Neural cell (in vitro differentiated cells): ENCODE results near the gene RYR3. TPM values are rescaled to one million over a fixed set of nuclear protein-coding genes. Genes with fewer than 3 reads are reported as not detected.

Experiments
- H2AFZ ChIP-seq: fragments of 200-600, 300-800 bp; sonication (generic), shearing (Covaris generic); 2 replicates; pipeline ENCODE4 v1.6.0; 2014; ENCODE audit warnings: low read depth, mild to moderate bottlenecking, antibody characterized with exemption, low read length, moderate library complexity
- H3F3A ChIP-seq: fragments of 200-600 bp; shearing (Covaris generic); 2 replicates; pipeline ENCODE4 v1.6.1; 2016; ENCODE audit warnings: mild to moderate bottlenecking, moderate library complexity, mixed read lengths, antibody characterized with exemption, low read length; ENCODE audit not compliant: insufficient read depth, poor library complexity, severe bottlenecking
- H3K27ac ChIP-seq: fragments of 200-600, 300-800 bp; sonication (generic), shearing (Covaris generic); 2 replicates; pipeline ENCODE4 v1.5.1; 2014; ENCODE audit warnings: mild to moderate bottlenecking, low read length, moderate library complexity
- H3K27me3 ChIP-seq: fragments of 300-800, 200-600 bp; sonication (generic), shearing (Covaris generic); 2 replicates; pipeline ENCODE4 v1.6.0; 2014; ENCODE audit warnings: mild to moderate bottlenecking, low read depth, low read length, moderate library complexity; ENCODE audit not compliant: insufficient read depth
- H3K36me3 ChIP-seq: fragments of 300-800, 200-600 bp; sonication (generic), shearing (Covaris generic); 2 replicates; pipeline ENCODE4 v1.5.1; 2014; ENCODE audit warnings: mild to moderate bottlenecking, antibody characterized with exemption, low read length, moderate library complexity; ENCODE audit not compliant: insufficient read depth
- H3K4me2 ChIP-seq: fragments of 300-800, 200-600 bp; sonication (generic), shearing (Covaris generic); 2 replicates; pipeline ENCODE4 v1.6.0; 2014; ENCODE audit warnings: mild to moderate bottlenecking, low read length
- H3K4me3 ChIP-seq: fragments of 300-800, 200-600 bp; sonication (generic), shearing (Covaris generic); 2 replicates; pipeline ENCODE4 v1.5.1; 2014; ENCODE audit warnings: mild to moderate bottlenecking, low read length, moderate library complexity
- H3K79me2 ChIP-seq: fragments of 200-600 bp; shearing (Covaris generic); replicated peaks from 2 replicates; pipeline ENCODE4 v1.6.0; 2014; ENCODE audit warnings: mild to moderate bottlenecking, low read length, moderate library complexity; ENCODE audit not compliant: insufficient read depth
- H3K9ac ChIP-seq: fragments of 300-800, 200-600 bp; sonication (generic), shearing (Covaris generic); 2 replicates; pipeline ENCODE4 v1.6.1; 2016; ENCODE audit warnings: mild to moderate bottlenecking, low read length, mixed read lengths
- H3K9me2 ChIP-seq: fragments of 200-600 bp; shearing (Covaris generic); 2 replicates; pipeline ENCODE4 v1.6.1; 2016; ENCODE audit warnings: mild to moderate bottlenecking, low read length, mixed read lengths; ENCODE audit not compliant: insufficient read depth
- H3K9me3 ChIP-seq: fragments of 200-600, 300-800 bp; sonication (generic), shearing (Covaris generic); 2 replicates; pipeline ENCODE4 v1.6.1; 2016; ENCODE audit warnings: mild to moderate bottlenecking, mixed run types, low read length, moderate library complexity, mixed read lengths
- H4K20me1 ChIP-seq: fragments of 200-600 bp; shearing (Covaris generic); 2 replicates; pipeline ENCODE4 v1.6.1; 2016; ENCODE audit warnings: mild to moderate bottlenecking, mixed run types; ENCODE audit not compliant: insufficient read depth
- EP300 ChIP-seq: fragments of 450-650 bp; conservative IDR thresholded peaks from 2 replicates; pipeline ENCODE4 v1.6.1; 2014; ENCODE audit warnings: antibody characterized with exemption, mild to moderate bottlenecking, moderate library complexity; ENCODE audit not compliant: poor library complexity, severe bottlenecking
- EZH2 ChIP-seq: fragments of 200-600, 300-800 bp; shearing (Covaris generic), sonication (generic); IDR thresholded peaks from 2 replicates; pipeline ENCODE4 v1.6.1; 2014; ENCODE audit warnings: antibody characterized with exemption, low read length, borderline replicate concordance, mild to moderate bottlenecking; ENCODE audit not compliant: insufficient read depth, poor library complexity, severe bottlenecking
- MXI1 ChIP-seq: fragments of 450-650 bp; conservative IDR thresholded peaks from 2 replicates; pipeline ENCODE4 v1.6.1; 2014; ENCODE audit warnings: antibody characterized with exemption, mild to moderate bottlenecking; ENCODE audit not compliant: poor library complexity, severe bottlenecking
- POLR2AphosphoS5 ChIP-seq: IDR thresholded peaks from 2 replicates; pipeline ENCODE4 v1.6.1; 2012
- RAD21 ChIP-seq: fragments of 450-650 bp; conservative IDR thresholded peaks from 2 replicates; pipeline ENCODE4 v1.6.1; 2014; ENCODE audit warnings: antibody characterized with exemption, mild to moderate bottlenecking, moderate library complexity
- SMC3 ChIP-seq: fragments of 450-650 bp; conservative IDR thresholded peaks from 2 replicates; pipeline ENCODE4 v1.6.1; 2014; ENCODE audit warnings: antibody characterized with exemption, mild to moderate bottlenecking, moderate library complexity; ENCODE audit not compliant: poor library complexity
- TAF1 ChIP-seq: IDR thresholded peaks from 2 replicates; pipeline ENCODE4 v1.6.1; 2012; ENCODE audit warnings: low read depth
- polyA plus RNA-seq: library from polyadenylated mRNA; depleted of rRNA; stranded (reverse); fragments of >200 nt; gene quantifications from 2 replicates; pipeline ENCODE4 v1.2.3, GENCODE V29; 2014
- TF ChIP-seq, protein P1 (sequence below): IDR thresholded peaks from 2 replicates; pipeline ENCODE4 v1.6.1; 2012; ENCODE audit warnings: borderline replicate concordance
- TF ChIP-seq, protein P2 (sequence below): fragments of 450-650 bp; IDR thresholded peaks from 2 replicates; pipeline ENCODE4 v1.5.1; 2014; ENCODE audit warnings: antibody characterized with exemption, mild to moderate bottlenecking, moderate library complexity; ENCODE audit not compliant: poor library complexity, severe bottlenecking

The RYR3 gene
- polyA plus RNA-seq, 1 donor from 2014 or later, result 12.6 TPM

DNA sequence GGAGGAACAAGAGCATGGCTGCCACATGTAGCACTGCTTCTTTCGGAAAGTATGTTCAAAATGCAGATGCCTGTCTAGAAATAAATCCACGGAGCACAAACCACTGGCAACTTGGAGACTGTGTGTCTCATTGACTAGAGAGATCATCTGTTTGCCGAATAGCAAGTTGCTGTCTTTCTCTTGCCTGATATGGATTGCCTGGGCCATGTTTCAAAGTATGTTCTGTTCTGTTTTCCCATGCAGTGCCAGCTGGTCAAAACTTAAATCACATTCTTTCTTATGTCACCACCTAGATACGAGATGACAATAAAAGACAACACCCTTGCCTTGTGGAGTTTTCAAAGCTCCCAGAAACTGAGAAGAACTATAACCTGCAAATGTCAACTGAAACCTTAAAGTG, 318.9 kb downstream of the RYR3 start:
- no peak overlapping the region for H2AFZ ChIP-seq
- H3K27me3 ChIP-seq, result no peaks in the 10 kb centered on the region
- no peak overlapping the region for H3K4me2 ChIP-seq
- H3K4me3 ChIP-seq, result no peak overlapping the region
- no peaks in the 10 kb centered on the region for H4K20me1 ChIP-seq
- no peak overlapping the region for H3K9ac ChIP-seq
- H3K36me3 ChIP-seq, result no peaks in the 10 kb centered on the region
- H3K27ac ChIP-seq, result no peak overlapping the region
- H3K9me2 ChIP-seq, result no peaks in the 10 kb centered on the region
- H3K79me2 ChIP-seq, result no peaks in the 10 kb centered on the region
- no peaks in the 10 kb centered on the region for H3F3A ChIP-seq
- no peaks in the 10 kb centered on the region for H3K9me3 ChIP-seq
- TF ChIP-seq MXI1 (no peak), RAD21 (no peak), POLR2AphosphoS5 (no peak), SMC3 (no peak), EP300 (no peak), EZH2 (no peak), TAF1 (no peak)
- TF ChIP-seq, protein P1, sequence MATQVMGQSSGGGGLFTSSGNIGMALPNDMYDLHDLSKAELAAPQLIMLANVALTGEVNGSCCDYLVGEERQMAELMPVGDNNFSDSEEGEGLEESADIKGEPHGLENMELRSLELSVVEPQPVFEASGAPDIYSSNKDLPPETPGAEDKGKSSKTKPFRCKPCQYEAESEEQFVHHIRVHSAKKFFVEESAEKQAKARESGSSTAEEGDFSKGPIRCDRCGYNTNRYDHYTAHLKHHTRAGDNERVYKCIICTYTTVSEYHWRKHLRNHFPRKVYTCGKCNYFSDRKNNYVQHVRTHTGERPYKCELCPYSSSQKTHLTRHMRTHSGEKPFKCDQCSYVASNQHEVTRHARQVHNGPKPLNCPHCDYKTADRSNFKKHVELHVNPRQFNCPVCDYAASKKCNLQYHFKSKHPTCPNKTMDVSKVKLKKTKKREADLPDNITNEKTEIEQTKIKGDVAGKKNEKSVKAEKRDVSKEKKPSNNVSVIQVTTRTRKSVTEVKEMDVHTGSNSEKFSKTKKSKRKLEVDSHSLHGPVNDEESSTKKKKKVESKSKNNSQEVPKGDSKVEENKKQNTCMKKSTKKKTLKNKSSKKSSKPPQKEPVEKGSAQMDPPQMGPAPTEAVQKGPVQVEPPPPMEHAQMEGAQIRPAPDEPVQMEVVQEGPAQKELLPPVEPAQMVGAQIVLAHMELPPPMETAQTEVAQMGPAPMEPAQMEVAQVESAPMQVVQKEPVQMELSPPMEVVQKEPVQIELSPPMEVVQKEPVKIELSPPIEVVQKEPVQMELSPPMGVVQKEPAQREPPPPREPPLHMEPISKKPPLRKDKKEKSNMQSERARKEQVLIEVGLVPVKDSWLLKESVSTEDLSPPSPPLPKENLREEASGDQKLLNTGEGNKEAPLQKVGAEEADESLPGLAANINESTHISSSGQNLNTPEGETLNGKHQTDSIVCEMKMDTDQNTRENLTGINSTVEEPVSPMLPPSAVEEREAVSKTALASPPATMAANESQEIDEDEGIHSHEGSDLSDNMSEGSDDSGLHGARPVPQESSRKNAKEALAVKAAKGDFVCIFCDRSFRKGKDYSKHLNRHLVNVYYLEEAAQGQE, result no peak
- TF ChIP-seq, protein P2, sequence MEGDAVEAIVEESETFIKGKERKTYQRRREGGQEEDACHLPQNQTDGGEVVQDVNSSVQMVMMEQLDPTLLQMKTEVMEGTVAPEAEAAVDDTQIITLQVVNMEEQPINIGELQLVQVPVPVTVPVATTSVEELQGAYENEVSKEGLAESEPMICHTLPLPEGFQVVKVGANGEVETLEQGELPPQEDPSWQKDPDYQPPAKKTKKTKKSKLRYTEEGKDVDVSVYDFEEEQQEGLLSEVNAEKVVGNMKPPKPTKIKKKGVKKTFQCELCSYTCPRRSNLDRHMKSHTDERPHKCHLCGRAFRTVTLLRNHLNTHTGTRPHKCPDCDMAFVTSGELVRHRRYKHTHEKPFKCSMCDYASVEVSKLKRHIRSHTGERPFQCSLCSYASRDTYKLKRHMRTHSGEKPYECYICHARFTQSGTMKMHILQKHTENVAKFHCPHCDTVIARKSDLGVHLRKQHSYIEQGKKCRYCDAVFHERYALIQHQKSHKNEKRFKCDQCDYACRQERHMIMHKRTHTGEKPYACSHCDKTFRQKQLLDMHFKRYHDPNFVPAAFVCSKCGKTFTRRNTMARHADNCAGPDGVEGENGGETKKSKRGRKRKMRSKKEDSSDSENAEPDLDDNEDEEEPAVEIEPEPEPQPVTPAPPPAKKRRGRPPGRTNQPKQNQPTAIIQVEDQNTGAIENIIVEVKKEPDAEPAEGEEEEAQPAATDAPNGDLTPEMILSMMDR, result no peak

DNA sequence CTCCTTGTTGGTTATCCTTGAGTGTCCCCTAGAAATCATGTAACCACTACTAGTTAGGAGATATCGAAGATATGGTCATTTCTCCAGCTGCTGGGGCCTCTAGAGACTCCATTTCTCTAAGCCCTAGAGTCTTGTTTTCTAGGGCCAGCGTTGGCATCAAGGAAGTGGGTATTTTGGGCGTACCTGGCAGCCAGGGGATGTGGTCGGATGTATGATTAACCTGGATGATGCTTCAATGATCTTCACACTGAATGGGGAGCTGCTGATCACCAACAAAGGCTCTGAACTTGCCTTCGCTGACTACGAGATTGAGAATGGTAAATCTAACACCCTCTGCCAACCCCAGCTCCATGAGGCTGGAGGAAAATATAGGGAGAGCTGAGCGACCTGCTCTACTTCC, 325.5 kb downstream of the RYR3 start:
- H3K27me3 ChIP-seq, result no peaks in the 10 kb centered on the region
- no peak overlapping the region for H3K4me3 ChIP-seq
- H3K79me2 ChIP-seq, result no peaks in the 10 kb centered on the region
- no peaks in the 10 kb centered on the region for H4K20me1 ChIP-seq
- H3K9me3 ChIP-seq, result no peaks in the 10 kb centered on the region
- H2AFZ ChIP-seq, result no peak overlapping the region
- H3K9me2 ChIP-seq, result no peaks in the 10 kb centered on the region
- no peak overlapping the region for H3K4me2 ChIP-seq
- no peaks in the 10 kb centered on the region for H3F3A ChIP-seq
- no peaks in the 10 kb centered on the region for H3K36me3 ChIP-seq
- H3K9ac ChIP-seq, result no peak overlapping the region
- no peak for TF ChIP-seq EP300
- no peak for TF ChIP-seq SMC3
- TF ChIP-seq MXI1, result no peak
- no peak for TF ChIP-seq POLR2AphosphoS5
- TF ChIP-seq EZH2, result no peak
- no peak for TF ChIP-seq TAF1
- TF ChIP-seq RAD21, result no peak
- H3K27ac ChIP-seq, result no peak overlapping the region
